OCI-M2 (cell line): ENCODE measurements around the gene BRD3.
"Not testable (repeated sequence)": the region's sequence is repeated elsewhere in the genome, so short reads cannot be mapped to it uniquely, and the experiment has no call there.

Experiments
- DNase-seq: peaks from one replicate; lab custom pipeline; 2025; ENCODE audit not compliant: unreplicated experiment; lab: John Stamatoyannopoulos, UW

The BRD3 gene

DNA sequence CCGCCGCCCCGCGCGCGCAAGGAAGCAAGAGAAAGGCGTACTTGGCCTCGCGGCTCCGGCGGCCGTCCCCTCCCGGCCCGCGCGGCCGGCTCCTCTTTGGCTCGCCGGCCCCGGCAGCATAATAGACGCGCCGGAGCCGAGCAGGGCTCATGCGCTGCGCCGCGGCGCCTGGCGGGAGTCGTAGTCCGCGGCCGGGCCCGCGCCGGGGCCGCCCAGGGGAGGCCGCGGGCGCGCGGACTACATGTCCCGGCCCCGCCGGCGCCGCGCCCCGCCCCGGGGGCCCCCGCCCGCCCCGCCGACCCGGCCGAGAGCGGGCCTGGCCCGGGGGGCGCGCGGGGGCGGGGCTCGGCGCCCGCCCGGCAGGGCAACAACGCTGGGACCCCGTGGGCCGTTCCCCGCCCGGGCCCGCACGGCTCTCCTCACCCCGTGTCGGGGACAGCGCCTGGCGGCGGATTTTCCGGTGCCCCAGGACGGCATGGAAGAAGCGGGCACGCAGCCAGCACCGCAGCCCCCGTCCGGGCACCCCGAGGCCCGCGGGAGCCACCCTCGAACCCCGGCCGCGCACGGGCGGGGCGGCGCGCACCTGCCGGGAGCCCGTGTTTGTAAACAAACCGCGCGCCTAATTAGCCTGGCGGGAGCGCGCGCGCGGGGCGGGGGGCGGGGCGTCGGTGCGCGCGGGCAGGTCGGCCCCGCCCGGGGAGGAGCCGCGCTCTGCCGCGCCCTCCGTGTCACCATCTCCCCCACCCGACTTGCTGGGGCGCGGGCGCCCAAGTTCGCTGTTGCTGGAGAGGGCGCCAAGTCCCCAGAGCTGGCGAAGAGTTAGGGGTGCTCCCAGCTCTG lies at the start of gene BRD3:
Gene BRD3, minus strand, starts transcription at position 123 of the 840 bp plus-strand sequence. CDS start 14,549 bp downstream, outside the sequence.
- no peak for DNase-seq

GRCh38 chr9:134112561-134112960 lies 44.7 kb upstream of the BRD3 start:
- no peak for DNase-seq

DNA sequence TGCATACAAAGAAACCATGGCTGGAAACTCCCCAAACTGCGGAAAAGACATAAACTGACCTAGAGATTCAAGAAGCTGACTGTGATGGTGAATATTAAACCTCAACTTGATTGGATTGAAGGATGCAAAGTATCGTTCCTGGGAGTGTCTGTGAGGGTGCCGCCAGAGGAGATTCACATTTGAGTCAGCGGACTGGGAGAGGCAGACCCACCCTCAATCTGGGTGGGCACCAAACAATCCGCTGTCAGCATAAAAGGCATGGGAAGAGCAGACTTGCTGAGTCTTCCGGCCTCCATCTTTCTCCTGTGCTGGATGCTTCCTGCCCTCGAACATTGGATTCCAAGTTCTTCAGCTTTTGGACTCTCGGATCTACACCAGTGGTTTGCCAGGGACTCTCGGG lies 43.2 kb upstream of the BRD3 start:
- no peak for DNase-seq

- DNase-seq, result no peak
These were observed 35.7 kb upstream of the BRD3 start for GRCh38 chr9:134103391-134103998.

GRCh38 chr9:134101623-134102149 lies 33.9 kb upstream of the BRD3 start:
- no peak for DNase-seq

DNA sequence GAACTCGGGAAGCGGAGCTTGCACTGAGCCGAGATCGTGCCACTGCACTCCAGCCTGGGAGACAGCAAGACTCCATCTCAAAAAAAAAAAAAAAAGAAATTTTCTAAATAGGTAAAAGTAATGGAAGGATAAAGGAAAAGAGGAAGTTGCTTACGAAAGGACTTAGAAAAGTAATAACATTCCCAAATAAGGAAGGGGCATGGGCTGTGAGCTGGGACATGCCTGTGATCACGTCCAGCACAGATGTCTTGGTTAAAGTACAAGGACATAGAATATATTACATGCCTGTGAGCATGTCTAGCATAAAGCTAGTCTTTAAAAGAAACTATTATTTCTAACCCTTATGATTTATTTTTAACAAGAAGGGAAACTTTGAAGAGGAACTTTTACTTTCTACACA lies 33.3 kb upstream of the BRD3 start:
- not testable (repeated sequence) for DNase-seq

DNA sequence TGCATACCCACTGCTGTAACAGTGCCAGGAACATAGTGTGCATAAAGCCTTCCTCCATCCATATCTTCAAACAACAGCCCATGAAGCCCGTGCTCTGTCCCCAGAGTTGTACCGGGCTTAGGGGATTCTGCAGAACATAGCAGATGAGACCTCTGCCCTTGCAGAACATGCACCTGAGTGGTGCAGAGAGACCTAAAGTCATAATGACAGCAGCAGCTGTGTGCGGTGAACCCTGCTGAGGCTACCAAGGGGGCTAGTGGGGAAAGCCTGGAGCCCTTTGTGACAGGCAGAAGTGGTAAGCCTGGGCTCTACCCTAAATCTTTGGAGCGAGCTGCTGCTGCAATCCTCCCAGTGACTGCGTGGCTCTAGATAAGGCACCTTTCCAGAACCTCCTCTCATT lies 32.2 kb upstream of the BRD3 start:
- DNase-seq, result no peak

DNA sequence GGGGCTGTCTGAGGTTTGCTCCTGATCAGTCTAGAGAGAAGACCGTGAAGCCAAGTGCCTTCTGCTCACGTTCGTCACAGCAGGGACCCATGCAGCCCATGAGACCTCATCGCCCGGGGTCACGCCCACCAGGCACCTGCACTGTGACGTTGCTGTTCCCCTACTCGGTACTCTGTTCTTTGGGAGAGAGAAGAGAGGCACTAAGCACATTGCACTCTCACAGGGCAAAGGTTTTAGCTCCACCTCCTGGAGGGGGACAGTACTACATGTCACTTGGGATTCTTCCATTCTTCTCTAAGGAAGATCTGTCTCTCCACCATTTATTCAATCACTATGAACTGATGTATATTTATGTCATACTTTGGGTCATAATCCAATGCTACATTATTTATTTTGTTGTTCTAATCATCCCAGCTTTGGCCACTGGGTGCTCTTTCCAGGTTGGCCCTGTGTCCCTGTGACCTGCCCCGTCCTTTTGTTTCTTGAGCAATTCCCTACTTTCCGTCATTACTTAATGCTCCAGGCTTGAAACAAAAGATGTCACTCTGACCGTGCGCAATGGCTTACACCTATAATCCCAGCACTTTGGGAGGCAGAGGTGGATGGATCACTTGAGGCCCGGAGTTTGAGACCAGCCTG lies 31.4 kb upstream of the BRD3 start:
- peak; percentile 30 for DNase-seq

GRCh38 chr9:134089972-134090371 lies 22.1 kb upstream of the BRD3 start:
- DNase-seq, result no peak

DNA sequence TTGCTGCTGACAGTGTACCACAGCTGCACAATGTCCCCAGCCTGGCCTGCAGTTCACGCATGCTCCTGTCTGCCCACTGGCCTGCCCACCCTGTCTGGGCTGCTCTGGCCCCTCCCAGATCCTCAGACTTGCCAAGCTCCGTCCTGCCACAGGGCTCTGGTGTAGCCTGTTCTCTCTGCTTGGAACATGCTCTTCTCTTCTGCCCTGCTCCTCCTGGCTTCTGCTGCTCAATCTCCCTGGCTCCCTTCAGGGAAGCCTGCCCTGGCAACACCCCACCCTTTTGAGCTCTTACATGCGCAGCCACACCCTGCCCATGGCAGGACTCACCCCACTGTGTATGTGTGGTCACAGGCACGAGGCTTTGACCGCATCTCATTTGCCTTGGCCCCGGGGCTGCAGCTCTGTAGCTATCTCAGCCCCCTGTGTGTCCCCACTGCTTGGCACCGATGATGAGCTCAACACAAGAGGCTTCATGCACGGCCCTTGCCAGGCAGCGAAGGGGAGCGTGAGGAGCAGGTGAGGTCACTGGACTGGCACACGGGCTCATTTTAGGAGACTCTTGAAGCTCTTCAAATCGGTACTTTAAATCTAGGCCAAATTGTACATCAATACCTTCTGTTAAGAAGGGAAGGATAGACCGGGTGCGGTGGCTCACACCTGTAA lies 20.4 kb upstream of the BRD3 start:
- DNase-seq, result no peak

GRCh38 chr9:134085674-134086073 lies 17.8 kb upstream of the BRD3 start:
- no peak for DNase-seq

GRCh38 chr9:134083451-134083850 lies 15.6 kb upstream of the BRD3 start:
- DNase-seq, result no peak

DNA sequence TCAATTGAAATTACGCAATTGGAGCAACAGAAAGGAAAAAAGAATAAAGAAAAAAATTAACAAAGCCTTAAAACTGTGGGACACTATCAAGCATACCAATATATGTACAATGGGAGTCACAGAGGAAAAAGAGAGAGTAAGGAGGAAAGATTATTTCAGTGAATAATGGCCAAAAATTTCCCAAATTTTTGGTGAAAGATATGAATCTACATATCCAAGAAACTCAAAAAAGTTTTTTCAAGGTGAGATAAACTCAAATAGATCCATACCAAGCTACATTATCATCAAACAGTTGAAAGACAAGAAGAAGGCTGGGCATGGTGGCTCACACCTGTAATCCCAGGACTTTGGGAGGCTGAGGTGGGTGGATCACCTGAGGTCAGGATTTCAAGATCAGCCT lies 8.8 kb upstream of the BRD3 start:
- DNase-seq, result no peak

GRCh38 chr9:134075689-134076088 lies 7.9 kb upstream of the BRD3 start:
- DNase-seq, result not testable (repeated sequence)

- DNase-seq, result no peak
These were observed 5.7 kb upstream of the BRD3 start for GRCh38 chr9:134073500-134073899.

GRCh38 chr9:134072683-134073082 lies 4.9 kb upstream of the BRD3 start:
- DNase-seq, result not testable (repeated sequence)

- DNase-seq, result no peak
These were observed 3.3 kb upstream of the BRD3 start for GRCh38 chr9:134071149-134071548.

DNA sequence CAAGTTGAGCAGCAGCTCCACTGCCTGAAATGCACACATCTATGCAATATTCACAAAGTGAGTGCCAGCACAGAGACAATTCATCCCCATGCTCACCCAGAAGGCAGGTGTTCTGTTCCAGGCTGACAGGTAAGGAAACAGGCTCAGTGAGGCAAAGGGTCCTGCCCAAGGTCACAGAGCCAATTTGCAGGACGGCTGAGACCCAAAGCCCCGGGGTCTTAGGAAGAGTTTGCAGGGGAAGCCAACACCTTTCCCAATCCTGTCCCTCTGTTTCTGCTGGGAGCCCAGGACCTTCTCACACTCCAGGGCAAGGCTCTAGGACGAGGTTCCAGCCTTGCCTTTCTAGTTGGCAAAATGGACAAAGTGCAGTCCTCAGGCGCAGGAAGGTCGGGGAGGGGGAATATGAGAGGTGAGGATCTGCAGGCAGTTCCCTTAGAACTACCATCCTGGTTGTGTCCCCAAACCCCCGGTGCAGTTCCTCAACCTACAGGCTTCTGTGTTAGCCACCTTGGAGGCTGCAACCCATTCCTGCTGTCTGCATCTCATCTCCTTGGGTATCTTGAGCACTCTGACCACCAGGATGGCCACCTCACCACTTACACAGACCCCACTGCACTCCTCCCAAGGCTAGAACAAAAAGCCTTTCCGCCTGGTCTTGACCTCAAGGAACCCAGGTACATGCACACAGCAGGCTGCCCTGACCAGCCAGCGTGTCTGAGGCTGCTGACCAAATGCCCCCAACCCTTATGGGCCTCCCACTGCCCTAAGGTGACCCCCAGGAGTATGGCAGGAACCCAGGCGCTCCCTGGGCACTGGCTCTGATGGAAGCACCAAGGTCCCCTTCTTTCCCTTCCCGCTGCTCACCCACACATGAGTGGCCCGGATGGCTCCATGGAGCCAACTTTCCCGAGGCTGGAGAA lies 1.9 kb upstream of the BRD3 start:
- DNase-seq, result no peak

GRCh38 chr9:134068744-134069479 lies 1.1 kb upstream of the BRD3 start:
- DNase-seq, result no peak
